Lower lobe of right lung (tissue), 2 donors: Measurements from ENCODE around the gene ANKRD13C. TPM values are rescaled to one million over a fixed set of nuclear protein-coding genes. Genes with fewer than 3 reads are reported as not detected.

ENCODE experiments used
- ATAC-seq, 2 donors: fragments of 200-7000 bp; cut with Tn5 transposase; one replicate each; pipeline ENCODE4 v1.9.1; 2020 to 2022; ENCODE audit warnings: mild to moderate bottlenecking in 2 of 2, moderate library complexity in 2 of 2
- DNase-seq: peaks from one replicate; pipeline ENCODE4 v3.0.0-alpha.2; 2020
- H3K27ac ChIP-seq: fragments of 200-600 bp; one replicate; pipeline ENCODE4 v1.8.0; 2022
- H3K27me3 ChIP-seq: fragments of 200-600 bp; one replicate; pipeline ENCODE4 v1.8.0; 2022; ENCODE audit warnings: low read depth
- H3K36me3 ChIP-seq: fragments of 200-600 bp; one replicate; pipeline ENCODE4 v1.8.0; 2022; ENCODE audit warnings: mild to moderate bottlenecking
- H3K4me1 ChIP-seq: fragments of 200-600 bp; one replicate; pipeline ENCODE4 v1.8.0; 2022
- H3K4me3 ChIP-seq: fragments of 200-600 bp; one replicate; pipeline ENCODE4 v1.8.0; 2022; ENCODE audit warnings: mild to moderate bottlenecking
- H3K9me3 ChIP-seq: fragments of 200-600 bp; one replicate; pipeline ENCODE4 v1.8.0; 2022
- CTCF ChIP-seq: fragments of 200-600 bp; IDR thresholded peaks from one replicate; pipeline ENCODE4 v1.8.0; 2022; ENCODE audit warnings: antibody characterized with exemption, mild to moderate bottlenecking
- intact Hi-C: fragments of 100-400 bp; cut with DNase I; formaldehyde crosslinking; loops from one replicate; pipeline ENCODE4 v1.11.0; 2022
- total RNA-seq: library from RNA; stranded (reverse); fragmentation: NEBNext Ultra II Directional; extraction: Animal tissue kit (Norgen Biotek cat#: 25700); gene quantifications from one replicate; pipeline ENCODE4 v1.2.1, GENCODE V29; 2021
- donor health status: DM: no; HTN: yes; CAD: no; lungs with severe emphysema.

ANKRD13C gene
- total RNA-seq, 1 donor from 2014 or later: 18.0 TPM

DNA sequence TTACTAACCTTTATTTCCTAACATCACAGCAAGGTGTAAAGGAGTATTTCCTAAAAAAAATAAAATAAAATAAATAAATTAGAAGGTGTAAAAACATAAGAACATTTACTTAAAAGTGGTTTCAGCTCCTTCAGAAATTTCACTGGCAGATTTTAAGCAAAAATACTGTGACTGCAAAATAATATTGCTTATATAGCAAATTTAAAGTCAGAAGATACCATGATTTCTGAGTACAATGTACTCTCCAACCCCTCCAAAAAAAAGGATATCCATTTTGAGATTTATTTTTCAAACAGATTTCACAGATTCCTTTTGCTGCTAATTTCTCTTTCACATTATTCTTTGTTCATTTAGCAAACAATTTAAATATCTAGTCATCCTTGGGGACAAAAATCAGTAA, 18.5 kb downstream of the ANKRD13C start:
- H3K9me3 ChIP-seq: no peaks in the 10 kb centered on the region
- H3K4me1 ChIP-seq: no peaks in the 10 kb centered on the region
- no peak for TF ChIP-seq CTCF
- intact Hi-C loops: no loop called here
- no peak overlapping the region for H3K27ac ChIP-seq
- DNase-seq (no peak), ATAC-seq (no peak)
- H3K4me3 ChIP-seq: no peak overlapping the region
- no peaks in the 10 kb centered on the region for H3K27me3 ChIP-seq
- peaks cover 17% of the 10 kb centered on the region for H3K36me3 ChIP-seq

- no peak for TF ChIP-seq CTCF
- no peak overlapping the region for H3K4me3 ChIP-seq
- intact Hi-C loops: no loop called here
Measured at GRCh38 chr1:70334436-70334835, 20.1 kb downstream of the ANKRD13C start.

GRCh38 chr1:70333245-70333644, 21.3 kb downstream of the ANKRD13C start:
- ATAC-seq (no peak), DNase-seq (no peak)
- Histone ChIP-seq H3K36me3 (peaks cover 13% of the 10 kb centered on the region), H3K4me3 (no peak overlapping the region), H3K9me3 (no peaks in the 10 kb centered on the region), H3K27ac (no peak overlapping the region), H3K4me1 (no peaks in the 10 kb centered on the region), H3K27me3 (no peaks in the 10 kb centered on the region)
- intact Hi-C loops: no loop called here
- TF ChIP-seq CTCF: no peak

More at GRCh38 chr1:70334436-70334835, 20.1 kb downstream of the ANKRD13C start:
- Histone ChIP-seq H3K4me1 (no peaks in the 10 kb centered on the region), H3K9me3 (no peaks in the 10 kb centered on the region), H3K27ac (no peak overlapping the region), H3K27me3 (no peaks in the 10 kb centered on the region), H3K36me3 (peaks cover 17% of the 10 kb centered on the region)
- ATAC-seq (no peak), DNase-seq (no peak)

GRCh38 chr1:70331962-70332361, 22.6 kb downstream of the ANKRD13C start:
- no peak for TF ChIP-seq CTCF
- no peak overlapping the region for H3K4me3 ChIP-seq
- ATAC-seq (peak in 1 of 2 donors; percentile 58), DNase-seq (no peak)
- intact Hi-C loops: no loop called here
- H3K27ac ChIP-seq: no peak overlapping the region
- H3K36me3 ChIP-seq: peaks cover 13% of the 10 kb centered on the region
- no peaks in the 10 kb centered on the region for H3K4me1 ChIP-seq
- H3K27me3 ChIP-seq: no peaks in the 10 kb centered on the region
- no peaks in the 10 kb centered on the region for H3K9me3 ChIP-seq

DNA sequence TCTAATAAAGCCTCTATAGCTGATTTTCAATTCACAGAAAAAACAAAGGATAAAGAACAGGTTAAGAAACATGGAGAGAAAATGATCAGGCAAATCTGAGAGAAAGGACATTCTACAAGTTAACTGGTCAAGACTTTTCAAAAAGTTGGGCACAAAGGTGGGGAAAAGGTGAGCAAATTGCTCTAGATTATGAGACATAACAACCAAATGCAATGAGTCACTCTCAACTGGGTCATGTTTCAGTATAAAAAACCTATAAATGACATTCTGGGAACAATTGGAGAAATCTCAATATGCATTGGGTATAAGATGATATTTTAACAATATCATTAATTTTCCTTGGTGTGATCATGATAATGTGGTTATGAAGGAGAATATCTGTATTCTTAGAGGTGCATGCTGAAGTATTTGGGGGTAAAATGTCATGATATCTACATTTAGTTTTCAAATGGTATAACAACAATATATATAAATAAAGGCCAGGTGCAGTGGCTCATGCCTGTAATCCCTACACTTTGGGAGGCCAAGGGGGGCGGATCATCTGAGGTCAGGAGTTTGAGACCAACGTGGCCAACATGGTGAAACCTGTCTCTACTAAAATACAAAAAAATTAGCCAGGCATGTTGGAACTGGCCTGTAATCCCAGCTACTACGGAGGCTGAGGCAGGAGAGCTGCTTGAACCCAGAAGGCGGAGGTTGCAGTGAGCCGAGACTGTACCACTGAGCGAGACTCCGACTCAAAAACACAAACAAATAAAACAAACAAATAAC, 27.0 kb downstream of the ANKRD13C start:
- peaks cover 13% of the 10 kb centered on the region for H3K36me3 ChIP-seq
- no peak for TF ChIP-seq CTCF
- DNase-seq: no peak
- H3K4me1 ChIP-seq: no peaks in the 10 kb centered on the region
- H3K4me3 ChIP-seq: no peak overlapping the region
- no peak overlapping the region for H3K27ac ChIP-seq
- ATAC-seq: no peak
- intact Hi-C loops: no loop called here
- no peaks in the 10 kb centered on the region for H3K9me3 ChIP-seq
- no peaks in the 10 kb centered on the region for H3K27me3 ChIP-seq
